Activated CD4-positive, CD25-positive, alpha-beta regulatory T cell (primary cell): ENCODE measurements around the gene DNM3.
"Not testable (repeated sequence)": the region's sequence is repeated elsewhere in the genome, so short reads cannot be mapped to it uniquely, and the experiment has no call there.

Source experiments
- DNase-seq, 4 experiments: peaks; one replicate each; lab custom pipeline; 2025; lab: John Stamatoyannopoulos, UW

The DNM3 gene

GRCh38 chr1:172277989-172278388, 436.7 kb downstream of the DNM3 start:
- no peak for DNase-seq

DNA sequence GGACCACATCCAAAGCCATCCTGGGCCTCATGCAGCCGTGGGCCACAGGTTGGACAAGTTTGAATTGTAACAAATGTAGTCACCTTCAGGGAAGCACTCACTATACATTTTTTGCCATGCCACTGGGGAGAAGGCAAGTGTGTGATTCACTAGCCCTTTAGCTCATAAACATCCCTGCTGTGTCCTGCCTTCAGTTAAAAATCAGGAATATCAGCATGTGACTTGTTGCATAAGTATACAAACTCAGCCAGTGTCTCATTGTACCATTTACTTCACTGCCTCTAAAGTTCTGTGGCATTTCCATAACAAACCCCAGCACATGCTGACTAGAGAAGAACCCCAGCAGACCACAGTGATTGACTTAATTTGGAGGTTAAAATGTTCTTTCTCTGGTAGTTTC, 437.2 kb downstream of the DNM3 start:
- no peak for DNase-seq

- no peak for DNase-seq
Observed at GRCh38 chr1:172279939-172280636, 438.8 kb downstream of the DNM3 start.

DNA sequence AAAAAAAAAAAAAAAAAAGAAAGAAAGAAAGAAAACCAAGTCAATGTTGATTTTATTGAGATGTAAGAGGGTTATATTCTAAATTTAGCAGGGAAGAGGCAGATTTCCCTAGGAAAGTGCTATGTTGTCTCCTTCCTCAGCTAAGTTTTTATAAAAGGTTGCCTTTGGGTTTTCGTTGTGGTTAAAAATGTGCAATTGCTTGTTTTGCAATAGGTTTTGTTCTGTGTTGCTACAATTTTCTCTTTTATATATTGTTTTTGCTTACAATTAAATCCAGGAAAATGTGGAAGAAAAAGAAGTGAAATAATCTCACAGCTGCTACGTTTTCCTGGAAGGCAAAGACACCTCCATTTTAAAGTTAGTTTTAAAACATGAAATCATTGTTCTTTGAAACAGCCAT, 442.5 kb downstream of the DNM3 start:
- no peak for DNase-seq

- no peak for DNase-seq
Observed at GRCh38 chr1:172286629-172287076, 445.4 kb downstream of the DNM3 start.

GRCh38 chr1:172287208-172287607, 445.9 kb downstream of the DNM3 start:
- DNase-seq = no peak

- no peak for DNase-seq
Observed at GRCh38 chr1:172288581-172288980, 447.3 kb downstream of the DNM3 start.

DNA sequence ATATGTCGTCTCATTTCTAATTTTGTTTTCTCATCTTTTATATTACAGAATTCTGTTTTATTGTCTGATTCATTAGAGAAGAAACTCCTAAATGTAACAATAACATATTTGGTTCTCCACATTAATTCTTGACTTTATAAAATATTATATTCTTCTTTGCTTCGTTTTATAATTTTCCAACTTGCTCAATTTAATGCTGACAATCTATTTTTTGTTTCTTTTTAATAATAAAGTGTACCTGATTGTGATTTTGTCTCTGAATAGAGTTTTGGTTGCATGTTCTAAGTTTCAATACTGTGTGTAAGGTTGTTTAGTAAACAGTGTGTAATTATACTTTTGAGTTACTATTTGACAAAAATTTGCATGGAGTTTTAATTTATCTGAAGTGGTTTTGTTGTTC, 448.1 kb downstream of the DNM3 start:
- no peak for DNase-seq

DNA sequence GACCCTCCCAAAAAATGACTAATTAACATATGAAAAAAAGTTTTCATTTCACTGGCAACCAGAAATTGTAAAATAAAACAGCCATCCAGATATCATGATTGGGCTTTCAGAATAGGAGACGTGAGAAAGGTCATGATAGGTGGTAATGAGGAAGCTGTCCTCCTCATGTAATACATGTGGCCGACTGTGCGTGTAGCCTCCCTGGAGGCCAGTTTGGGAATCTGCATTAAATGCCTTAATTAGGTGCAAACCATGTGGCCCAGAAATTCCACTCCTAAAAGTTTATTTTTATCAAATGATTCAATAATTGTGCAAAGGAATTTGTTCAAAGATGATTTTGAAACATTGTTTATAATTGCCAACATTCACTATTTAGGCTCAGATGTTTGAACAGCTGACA, 451.5 kb downstream of the DNM3 start:
- no peak for DNase-seq

- no peak for DNase-seq
Observed at GRCh38 chr1:172293429-172293828, 452.1 kb downstream of the DNM3 start.

DNA sequence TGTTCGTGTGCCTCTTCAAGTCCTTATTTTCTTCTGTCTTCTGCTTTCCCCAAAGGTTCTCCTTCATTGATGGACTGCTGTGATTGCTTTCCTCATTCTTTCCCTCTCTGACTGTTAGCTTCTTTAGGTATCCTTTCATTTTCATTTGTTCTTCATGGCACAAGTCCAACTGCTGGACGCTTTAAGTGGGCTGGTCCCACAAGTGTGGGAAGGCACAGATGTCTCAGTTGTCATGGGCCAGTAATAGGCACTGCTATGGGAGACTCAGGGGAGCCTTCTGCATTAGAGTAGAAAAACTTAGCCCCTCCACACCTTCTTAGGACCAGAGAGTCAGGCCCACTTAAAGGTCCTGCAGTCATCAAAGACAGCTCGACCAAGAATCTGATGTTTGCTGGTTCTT, 456.8 kb downstream of the DNM3 start:
- DNase-seq = no peak

GRCh38 chr1:172298911-172299310, 457.6 kb downstream of the DNM3 start:
- DNase-seq = no peak

GRCh38 chr1:172299515-172299914, 458.2 kb downstream of the DNM3 start:
- no peak for DNase-seq

- not testable (repeated sequence) for DNase-seq
Observed at GRCh38 chr1:172307508-172307907, 466.2 kb downstream of the DNM3 start.

DNA sequence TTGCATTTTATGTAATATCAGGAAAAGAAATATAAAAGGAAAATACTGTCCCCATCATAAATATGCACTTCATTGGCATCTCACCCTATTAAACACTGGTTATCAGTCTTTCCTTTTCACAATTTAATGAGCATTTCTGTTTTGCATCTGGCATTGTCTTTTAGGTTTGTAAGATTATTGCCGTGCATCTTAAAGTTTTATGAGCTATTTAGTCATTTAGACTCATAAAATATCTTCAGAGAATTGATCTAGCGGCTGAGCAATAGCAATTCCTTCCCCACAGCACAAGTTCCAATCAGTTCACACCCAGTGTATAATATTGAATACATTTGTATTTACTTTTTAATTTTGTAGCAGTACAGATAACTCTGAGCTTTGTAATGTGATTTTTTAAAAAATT, 466.8 kb downstream of the DNM3 start:
- DNase-seq = no peak

DNA sequence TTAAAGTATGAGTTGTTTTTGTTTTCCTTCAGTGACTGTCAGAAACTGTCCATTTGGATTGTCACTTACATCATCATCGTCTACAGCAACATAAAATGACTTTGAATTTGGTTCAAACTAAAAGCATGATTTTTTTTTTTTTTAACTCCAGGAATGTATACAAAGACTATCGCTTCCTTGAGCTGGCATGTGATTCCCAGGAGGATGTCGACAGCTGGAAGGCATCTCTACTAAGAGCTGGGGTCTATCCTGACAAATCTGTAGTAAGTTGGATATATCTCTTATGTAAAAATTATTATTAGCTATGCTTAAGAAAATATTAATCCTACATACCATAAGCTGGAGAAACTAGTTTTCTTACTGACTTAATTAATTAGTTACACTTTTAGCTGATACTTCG, 467.3 kb downstream of the DNM3 start:
- no peak for DNase-seq

GRCh38 chr1:172320733-172321132, 479.4 kb downstream of the DNM3 start:
- DNase-seq = no peak

GRCh38 chr1:172321451-172321850, 480.2 kb downstream of the DNM3 start:
- no peak for DNase-seq

- no peak for DNase-seq
Observed at GRCh38 chr1:172322219-172323061, 481.1 kb downstream of the DNM3 start.

GRCh38 chr1:172323686-172324085, 482.4 kb downstream of the DNM3 start:
- no peak for DNase-seq

DNA sequence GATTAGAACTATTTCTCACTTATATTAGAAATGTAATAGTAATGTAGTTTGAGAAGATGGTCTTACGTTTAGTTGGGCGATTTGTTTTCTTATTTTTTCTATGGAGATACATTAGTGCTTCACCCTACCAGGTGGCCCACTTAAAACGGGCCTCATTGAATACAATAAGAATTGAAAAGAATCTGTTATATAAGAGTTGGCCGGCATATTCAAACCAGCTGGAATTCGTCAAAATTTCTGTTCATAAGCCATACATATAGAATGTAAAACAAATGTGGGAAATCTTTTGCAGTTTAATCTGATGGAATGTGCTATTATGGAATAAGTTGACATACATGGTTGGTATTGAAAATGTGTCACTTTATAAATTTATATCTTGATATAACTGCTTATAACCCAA, 482.8 kb downstream of the DNM3 start:
- no peak for DNase-seq

DNA sequence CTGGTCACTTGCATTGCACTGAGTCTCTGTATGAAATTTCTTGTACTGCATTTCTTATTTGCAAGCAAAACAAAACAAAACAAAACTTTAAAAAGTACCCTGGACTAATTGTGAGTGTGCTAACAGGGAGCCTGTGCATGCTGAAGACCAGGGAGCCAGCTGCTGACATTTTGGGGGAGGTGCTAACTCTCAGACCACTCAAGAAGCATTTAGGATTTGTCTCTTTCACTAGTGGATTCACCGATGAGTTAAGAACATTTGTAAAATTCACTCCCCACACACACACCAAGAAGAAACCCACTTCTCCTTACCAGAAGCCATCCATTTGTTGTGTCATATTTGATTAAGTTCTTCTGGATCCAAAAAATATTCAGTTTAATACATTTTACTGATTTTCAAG, 483.5 kb downstream of the DNM3 start:
- no peak for DNase-seq

- no peak for DNase-seq
Observed at GRCh38 chr1:172325531-172325930, 484.2 kb downstream of the DNM3 start.
